SK-N-SH treated with all-trans-retinoic acid at 6 μM for 48 hours (cell line): Measurements from ENCODE around the gene EPN2.

Experiments used
- ATAC-seq: fragments of 200-7000 bp; cut with Tn5 transposase; 3 replicates; pipeline ENCODE4 v1.9.1; 2020; ENCODE audit warnings: mild to moderate bottlenecking, moderate library complexity
- ARNTL ChIP-seq: fragments of 450-650 bp; formaldehyde crosslinking; IDR thresholded peaks from 2 replicates; pipeline ENCODE4 v1.5.0; 2020; ENCODE audit warnings: low read depth, mild to moderate bottlenecking, moderate library complexity, borderline replicate concordance
- BACH2 ChIP-seq: fragments of 250-450 bp; sonication (Bioruptor Pico); IDR thresholded peaks from 2 replicates; pipeline ENCODE4 v1.9.0; 2021; ENCODE audit warnings: mild to moderate bottlenecking, borderline replicate concordance
- CREB5 ChIP-seq: fragments of 250-450 bp; sonication (Bioruptor Pico); IDR thresholded peaks from 2 replicates; pipeline ENCODE4 v1.5.1; 2020; ENCODE audit warnings: low read depth, mild to moderate bottlenecking, moderate library complexity
- CSDC2 ChIP-seq: fragments of 250-450 bp; sonication (Bioruptor Pico); IDR thresholded peaks from 2 replicates; pipeline ENCODE4 v1.5.0; 2020; ENCODE audit warnings: mild to moderate bottlenecking, moderate library complexity
- ESRRG ChIP-seq: fragments of 250-450 bp; sonication (Bioruptor Pico); IDR thresholded peaks from 2 replicates; pipeline ENCODE4 v1.6.1; 2021; ENCODE audit warnings: mild to moderate bottlenecking
- GLIS3 ChIP-seq: fragments of 250-450 bp; sonication (Bioruptor Pico); IDR thresholded peaks from 2 replicates; pipeline ENCODE4 v1.5.0; 2020; ENCODE audit warnings: mild to moderate bottlenecking, moderate library complexity
- ISL1 ChIP-seq: fragments of 250-450 bp; sonication (Bioruptor Pico); IDR thresholded peaks from 2 replicates; pipeline ENCODE4 v2.1.2; 2022; ENCODE audit warnings: mild to moderate bottlenecking, moderate library complexity
- OSR1 ChIP-seq: fragments of 250-450 bp; sonication (Bioruptor Pico); IDR thresholded peaks from 2 replicates; pipeline ENCODE4 v1.8.0; 2022; ENCODE audit warnings: moderate library complexity, mild to moderate bottlenecking, inconsistent platforms
- PATZ1 ChIP-seq: fragments of 250-450 bp; sonication (Bioruptor Pico); IDR thresholded peaks from 2 replicates; pipeline ENCODE4 v1.8.0; 2020; ENCODE audit warnings: mild to moderate bottlenecking, moderate library complexity, borderline replicate concordance
- POU6F1 ChIP-seq: fragments of 250-450 bp; sonication (Bioruptor Pico); IDR thresholded peaks from 2 replicates; pipeline ENCODE4 v1.8.0; 2021; ENCODE audit warnings: low read depth, mild to moderate bottlenecking, moderate library complexity, borderline replicate concordance
- PPARA ChIP-seq: fragments of 250-450 bp; sonication (Bioruptor Pico); IDR thresholded peaks from 2 replicates; pipeline ENCODE4 v1.5.0; 2020; ENCODE audit warnings: mild to moderate bottlenecking, borderline replicate concordance
- RARB ChIP-seq: fragments of 250-450 bp; sonication (Bioruptor Pico); IDR thresholded peaks from 2 replicates; pipeline ENCODE4 v1.8.0; 2021; ENCODE audit warnings: mild to moderate bottlenecking, moderate library complexity
- SNAI2 ChIP-seq: fragments of 250-450 bp; sonication (Bioruptor Pico); IDR thresholded peaks from 2 replicates; pipeline ENCODE4 v1.5.0; 2020; ENCODE audit warnings: mild to moderate bottlenecking, moderate library complexity
- TCF4 ChIP-seq: fragments of 250-450 bp; sonication (Bioruptor Pico); IDR thresholded peaks from 2 replicates; pipeline ENCODE4 v1.8.0; 2021; ENCODE audit warnings: mild to moderate bottlenecking, moderate library complexity, borderline replicate concordance
- TOX ChIP-seq: fragments of 250-450 bp; sonication (Bioruptor Pico); IDR thresholded peaks from 2 replicates; pipeline ENCODE4 v1.8.0; 2021; ENCODE audit warnings: mild to moderate bottlenecking, moderate library complexity, borderline replicate concordance
- TSHZ2 ChIP-seq: fragments of 250-450 bp; sonication (Bioruptor Pico); IDR thresholded peaks from 2 replicates; pipeline ENCODE4 v1.5.0; 2020; ENCODE audit warnings: mild to moderate bottlenecking, moderate library complexity
- ZC3H10 ChIP-seq: fragments of 250-450 bp; sonication (Bioruptor Pico); IDR thresholded peaks from 2 replicates; pipeline ENCODE4 v1.5.1; 2021; ENCODE audit warnings: mild to moderate bottlenecking, moderate library complexity
- ZFP3 ChIP-seq: fragments of 250-450 bp; sonication (Bioruptor Pico); IDR thresholded peaks from 2 replicates; pipeline ENCODE4 v1.5.0; 2020; ENCODE audit warnings: mild to moderate bottlenecking, moderate library complexity
- ZFP30 ChIP-seq: fragments of 450-650 bp; formaldehyde crosslinking; IDR thresholded peaks from 2 replicates; pipeline ENCODE4 v1.5.0; 2022; ENCODE audit warnings: mild to moderate bottlenecking, moderate library complexity
- ZNF565 ChIP-seq: fragments of 450-650 bp; formaldehyde crosslinking; conservative IDR thresholded peaks from 2 replicates; pipeline ENCODE4 v1.5.0; 2020; ENCODE audit warnings: low read depth, mild to moderate bottlenecking, moderate library complexity
- ZNF70 ChIP-seq: fragments of 450-650 bp; formaldehyde crosslinking; IDR thresholded peaks from 2 replicates; pipeline ENCODE4 v1.5.0; 2020; ENCODE audit warnings: mild to moderate bottlenecking, moderate library complexity
- ZNF8 ChIP-seq: fragments of 450-650 bp; formaldehyde crosslinking; IDR thresholded peaks from 2 replicates; pipeline ENCODE4 v1.5.0; 2020; ENCODE audit warnings: mild to moderate bottlenecking, moderate library complexity

Gene EPN2

GRCh38 chr17:19286751-19287341, 49.7 kb downstream of the EPN2 start:
- TF ChIP-seq RARB (CRISPR knock-in tag) (no peak), ZNF8 (CRISPR knock-in tag) (no peak), ZNF70 (CRISPR knock-in tag) (no peak)
- no peak for ATAC-seq

- TF ChIP-seq ZFP3 (CRISPR knock-in tag) (no peak), ZC3H10 (CRISPR knock-in tag) (no peak), SNAI2 (CRISPR knock-in tag) (no peak), CSDC2 (no peak), OSR1 (CRISPR knock-in tag) (no peak), ESRRG (CRISPR knock-in tag) (no peak), PATZ1 (CRISPR knock-in tag) (no peak), ARNTL (CRISPR knock-in tag) (no peak), BACH2 (CRISPR knock-in tag) (no peak), CREB5 (CRISPR knock-in tag) (no peak), TCF4 (no peak)
- no peak for ATAC-seq
These were observed 50.5 kb downstream of the EPN2 start for GRCh38 chr17:19287651-19288050.

GRCh38 chr17:19288453-19288852, 51.3 kb downstream of the EPN2 start:
- ATAC-seq = peak; percentile 55
- TF ChIP-seq ZNF8 (CRISPR knock-in tag) (no peak), TCF4 (no peak)

- TF ChIP-seq TSHZ2 (no peak), BACH2 (CRISPR knock-in tag) (no peak), TCF4 (no peak), ARNTL (CRISPR knock-in tag) (no peak), TOX (CRISPR knock-in tag) (no peak), SNAI2 (CRISPR knock-in tag) (no peak), ZNF8 (CRISPR knock-in tag) (no peak), PPARA (CRISPR knock-in tag) (no peak), GLIS3 (no peak), ISL1 (CRISPR knock-in tag) (no peak), CREB5 (CRISPR knock-in tag) (no peak), POU6F1 (no peak), ESRRG (CRISPR knock-in tag) (no peak), OSR1 (CRISPR knock-in tag) (no peak), ZFP30 (no peak), ZNF565 (no peak)
- TF ChIP-seq, all 23 proteins: peak for 0
- no peak for ATAC-seq
These were observed 53.0 kb downstream of the EPN2 start for GRCh38 chr17:19290066-19290705.
